Left lung (tissue), 10 donors: Measurements from ENCODE around the gene PUM1. TPM values are rescaled to one million over a fixed set of nuclear protein-coding genes. Genes with fewer than 3 reads are reported as not detected.
"Not testable (repeated sequence)": the region's sequence is repeated elsewhere in the genome, so short reads cannot be mapped to it uniquely, and the experiment has no call there.

Source experiments
- ATAC-seq: fragments of 200-7000 bp; cut with Tn5 transposase; one replicate; pipeline ENCODE4 v1.9.1; 2020; ENCODE audit warnings: moderate library complexity
- DNase-seq, 4 donors: peaks; one replicate each; pipeline ENCODE4 v3.0.0-alpha.2; 2013 to 2020
- H3K27ac ChIP-seq, 2 donors: fragments of 200-600 bp; sonication (generic) in 1 of 2; one replicate each; pipeline versions ENCODE4 v1.5.0 to v1.8.0; 2020 to 2021
- H3K27me3 ChIP-seq, 2 donors: fragments of 200-600 bp; sonication (generic) in 1 of 2; one replicate each; pipeline versions ENCODE4 v1.5.0 to v1.8.0; 2020 to 2021
- H3K36me3 ChIP-seq, 2 donors: fragments of 200-600 bp; sonication (generic) in 1 of 2; one replicate each; pipeline versions ENCODE4 v1.5.0 to v1.8.0; 2020 to 2021
- H3K4me1 ChIP-seq, 2 donors: fragments of 200-600 bp; one replicate each; pipeline ENCODE4 v1.8.0; 2021
- H3K4me3 ChIP-seq, 2 donors: fragments of 200-600 bp; sonication (generic) in 1 of 2; one replicate each; pipeline versions ENCODE4 v1.5.0 to v1.8.0; 2020 to 2021; ENCODE audit warnings: mild to moderate bottlenecking in 1 of 2
- H3K9me3 ChIP-seq, 2 donors: fragments of 200-600 bp; sonication (generic) in 1 of 2; one replicate each; pipeline versions ENCODE4 v1.5.0 to v1.8.0; 2020 to 2021
- CTCF ChIP-seq, 2 donors: fragments of 200-600 bp; sonication (generic) in 1 of 2; IDR thresholded peaks; one replicate each; pipeline versions ENCODE4 v1.5.0 to v1.8.0; 2021; ENCODE audit warnings: antibody characterized with exemption in 2 of 2
- intact Hi-C, 2 donors: fragments of 100-400 bp; cut with DNase I; formaldehyde crosslinking; loops; one replicate each; pipeline versions ENCODE4 v1.11.2 to v1.14.2; 2022
- polyA plus RNA-seq, 6 donors: library from polyadenylated mRNA; unstranded; fragments of 120-200 nt; gene quantifications; one replicate each; pipeline ENCODE4 v1.2.1, GENCODE V29; 2013; ENCODE audit not compliant: insufficient read length in 6 of 6
- total RNA-seq, 2 donors: library from RNA; stranded (reverse); fragmentation: NEBNext Ultra II Directional; extraction: Animal tissue kit (Norgen Biotek cat#: 25700); gene quantifications; one replicate each; pipeline ENCODE4 v1.2.1, GENCODE V29; 2021
- donor health status: DM: no; HTN: yes; CAD: no.
- donor health status: DM: no; HTN: no; CAD: no.

PUM1 gene
- total and polyA plus RNA-seq, 8 donors: 96.7 to 125 (median 108) TPM

GRCh38 chr1:31099293-31100032 is 33.9 kb upstream of the PUM1 start:
- no peak for TF ChIP-seq CTCF (IDR thresholded peaks at IDR 0.05)
- Histone ChIP-seq H3K27me3 (no peaks in the 10 kb centered on the region), H3K36me3 (no peaks in the 10 kb centered on the region), H3K4me3 (no peak overlapping the region), H3K4me1 (peaks cover 10 to 23% of the 10 kb centered on the region in 2 donors), H3K27ac (peak overlapping the region in 1 of 2 donors; percentile 18), H3K9me3 (no peaks in the 10 kb centered on the region)
- ATAC-seq: peak; percentile 64
- DNase-seq: peak in 1 of 4 donors; percentile 52
- intact Hi-C loops: no loop called here

GRCh38 chr1:31095985-31096384 is 30.5 kb upstream of the PUM1 start:
- H3K27ac ChIP-seq: no peak overlapping the region
- ATAC-seq: no peak
- TF ChIP-seq CTCF (IDR thresholded peaks at IDR 0.05): no peak
- intact Hi-C loops: no loop called here
- DNase-seq: no peak
- H3K4me1 ChIP-seq: peaks cover 4 to 6% of the 10 kb centered on the region in 2 donors
- no peak overlapping the region for H3K4me3 ChIP-seq
- H3K9me3 ChIP-seq: no peaks in the 10 kb centered on the region
- no peaks in the 10 kb centered on the region for H3K36me3 ChIP-seq
- H3K27me3 ChIP-seq: no peaks in the 10 kb centered on the region

- Histone ChIP-seq H3K36me3 (no peaks in the 10 kb centered on the region), H3K27ac (no peak overlapping the region), H3K9me3 (no peaks in the 10 kb centered on the region), H3K4me3 (no peak overlapping the region), H3K27me3 (no peaks in the 10 kb centered on the region), H3K4me1 (peaks cover 0 to under 1% of the 10 kb centered on the region in 2 donors)
- no peak for TF ChIP-seq CTCF (IDR thresholded peaks at IDR 0.05)
- intact Hi-C loops: no loop called here
- no peak for DNase-seq
- no peak for ATAC-seq
Observed at GRCh38 chr1:31095298-31095981, 29.9 kb upstream of the PUM1 start.

- intact Hi-C loops, H3K27ac ChIP-seq, H3K9me3 ChIP-seq, H3K4me3 ChIP-seq, H3K27me3 ChIP-seq, ATAC-seq, H3K4me1 ChIP-seq, H3K36me3 ChIP-seq, DNase-seq: not testable (repeated sequence)
Observed at GRCh38 chr1:31088081-31088480, 22.6 kb upstream of the PUM1 start.

- Histone ChIP-seq H3K9me3 (no peaks in the 10 kb centered on the region), H3K27me3 (no peaks in the 10 kb centered on the region), H3K27ac (no peak overlapping the region), H3K4me3 (no peak overlapping the region), H3K4me1 (no peaks in the 10 kb centered on the region), H3K36me3 (no peaks in the 10 kb centered on the region)
- TF ChIP-seq CTCF (IDR thresholded peaks at IDR 0.05): no peak
- DNase-seq (no peak), ATAC-seq (no peak)
- intact Hi-C loops: no loop called here
Observed at GRCh38 chr1:31084782-31085569, 19.5 kb upstream of the PUM1 start.
